AG04449 (cell line): ENCODE results near the gene PLCB1.

Experiments
- CTCF ChIA-PET: fragments of 350-600 bp; formaldehyde crosslinking; extraction: SDS; loops from one replicate; lab custom pipeline; 2021; ENCODE audit warnings: antibody characterized with exemption; lab: Yijun Ruan, JAX
- POLR2A ChIA-PET: fragments of 400-600, 350-600 bp; formaldehyde crosslinking; extraction: SDS; loops from one replicate; lab custom pipeline; 2020; ENCODE audit warnings: antibody characterized with exemption, inconsistent platforms; lab: Yijun Ruan, JAX
- DNase-seq: peaks from one replicate; pipeline ENCODE4 v3.0.0-alpha.2; 2010; ENCODE audit warnings: low read depth, low spot score
- H3K4me3 ChIP-seq: 2 replicates; pipeline ENCODE4 v1.5.1; 2011; ENCODE audit warnings: low read depth, mild to moderate bottlenecking, control low read depth, low read length
- CTCF ChIP-seq: IDR thresholded peaks from one replicate; pipeline ENCODE4 v1.5.1; 2011; ENCODE audit warnings: mild to moderate bottlenecking, moderate library complexity, low read length, control low read depth, inconsistent platforms; ENCODE audit not compliant: insufficient read depth; ENCODE audit errors: missing control alignments

Gene PLCB1

GRCh38 chr20:8388707-8389106 lies 256.6 kb downstream of the PLCB1 start:
- CTCF ChIA-PET = interaction anchor here (0.7 to 8.2 kb wide), 26 partner anchors 9 to 452 kb away, joined by 3 to 153 read pairs (median 4); partner anchors contain the start of gene PLCB1
- no peak for DNase-seq
- no peak overlapping the region for H3K4me3 ChIP-seq
- POLR2A ChIA-PET = no interaction called here
- TF ChIP-seq CTCF = no peak

GRCh38 chr20:8389381-8390036 lies 257.4 kb downstream of the PLCB1 start:
- TF ChIP-seq CTCF = no peak
- no peak for DNase-seq
- no peak overlapping the region for H3K4me3 ChIP-seq
- POLR2A ChIA-PET = no interaction called here
- CTCF ChIA-PET = interaction anchor here (0.6 to 8.2 kb wide), 40 partner anchors 9 to 361 kb away, joined by 3 to 153 read pairs (median 4); partner anchors contain the start of gene PLCB1

GRCh38 chr20:8390037-8390433 lies 258.0 kb downstream of the PLCB1 start:
- ChIA-PET CTCF (interaction anchor here (0.6 to 8.2 kb wide), 36 partner anchors 12 to 353 kb away, joined by 3 to 153 read pairs (median 4); partner anchors contain the start of gene PLCB1), POLR2A (no interaction called here)
- TF ChIP-seq CTCF = no peak
- no peak for DNase-seq
- H3K4me3 ChIP-seq = no peak overlapping the region

GRCh38 chr20:8390500-8390899 lies 258.4 kb downstream of the PLCB1 start:
- TF ChIP-seq CTCF = no peak
- no peak overlapping the region for H3K4me3 ChIP-seq
- POLR2A ChIA-PET = no interaction called here
- CTCF ChIA-PET = interaction anchor here (0.6 to 8.2 kb wide), 27 partner anchors 12 to 346 kb away, joined by 3 to 153 read pairs (median 4); partner anchors contain the start of gene PLCB1
- no peak for DNase-seq

- TF ChIP-seq CTCF = no peak
- H3K4me3 ChIP-seq = no peak overlapping the region
- DNase-seq = no peak
- POLR2A ChIA-PET = no interaction called here
- CTCF ChIA-PET = interaction anchor here (1.3 to 1.6 kb wide), 2 partner anchors 10 to 244 kb away, joined by 3 read pairs; no protein-coding TSS in a partner anchor
Measured at GRCh38 chr20:8393381-8393780, 261.3 kb downstream of the PLCB1 start.

GRCh38 chr20:8394308-8394945 lies 262.4 kb downstream of the PLCB1 start:
- no peak for TF ChIP-seq CTCF
- H3K4me3 ChIP-seq = no peak overlapping the region
- POLR2A ChIA-PET = no interaction called here
- peak; percentile 28 for DNase-seq
- CTCF ChIA-PET = interaction anchor here (0.6 to 2.1 kb wide), 4 partner anchors 14 to 349 kb away, joined by 3 to 9 read pairs (median 3); no protein-coding TSS in a partner anchor
